Measurements from ENCODE around the gene SLC7A5. TPM values are rescaled to one million over a fixed set of nuclear protein-coding genes. Genes with fewer than 3 reads are reported as not detected.

SLC7A5 gene
- total and polyA plus RNA-seq, 2 of the 13 experiments (the other 11 are each of a cell fraction or from before 2014, with no cell fraction given) = 79.6 to 155 TPM

DNA sequence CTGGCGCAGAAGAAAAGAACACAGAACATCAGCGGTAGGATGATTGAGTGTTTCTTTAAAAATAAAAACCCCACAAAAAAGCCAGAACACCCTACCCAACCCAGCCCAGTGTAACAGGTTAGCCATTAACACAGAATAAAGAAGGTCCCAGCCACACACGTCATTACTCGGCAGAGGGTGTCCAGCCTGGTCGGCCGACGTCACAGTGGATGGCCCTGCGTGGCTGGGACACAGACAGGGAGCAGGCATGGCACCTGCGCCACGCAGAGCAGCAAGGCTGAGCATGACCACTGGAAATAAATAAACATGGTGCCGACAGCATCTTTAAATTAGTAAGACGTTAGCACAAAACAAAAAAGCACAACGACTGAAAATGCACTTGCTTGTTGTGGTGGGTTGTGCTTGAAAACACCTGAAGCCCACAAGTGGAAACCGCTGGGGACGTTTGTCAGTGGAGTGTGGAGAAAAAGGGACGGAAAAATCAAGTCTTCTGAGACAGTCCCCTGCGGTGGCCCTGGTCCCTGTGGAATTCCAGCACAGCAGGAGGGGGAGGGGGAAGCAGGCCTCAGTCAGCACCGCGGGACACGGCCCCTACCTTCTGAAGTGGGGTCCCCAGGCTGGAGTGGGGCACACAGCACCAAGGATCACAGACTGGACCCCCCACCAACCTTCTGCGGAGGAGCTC, 39.2 kb downstream of the SLC7A5 start (continued):
- TF ChIP-seq POLR2G (IDR thresholded peaks at IDR 0.05; ENCODE audit: low read depth, low read length) = peak; percentile 26; the same call in 1 of the 2 replicates
- TF ChIP-seq, protein P1, sequence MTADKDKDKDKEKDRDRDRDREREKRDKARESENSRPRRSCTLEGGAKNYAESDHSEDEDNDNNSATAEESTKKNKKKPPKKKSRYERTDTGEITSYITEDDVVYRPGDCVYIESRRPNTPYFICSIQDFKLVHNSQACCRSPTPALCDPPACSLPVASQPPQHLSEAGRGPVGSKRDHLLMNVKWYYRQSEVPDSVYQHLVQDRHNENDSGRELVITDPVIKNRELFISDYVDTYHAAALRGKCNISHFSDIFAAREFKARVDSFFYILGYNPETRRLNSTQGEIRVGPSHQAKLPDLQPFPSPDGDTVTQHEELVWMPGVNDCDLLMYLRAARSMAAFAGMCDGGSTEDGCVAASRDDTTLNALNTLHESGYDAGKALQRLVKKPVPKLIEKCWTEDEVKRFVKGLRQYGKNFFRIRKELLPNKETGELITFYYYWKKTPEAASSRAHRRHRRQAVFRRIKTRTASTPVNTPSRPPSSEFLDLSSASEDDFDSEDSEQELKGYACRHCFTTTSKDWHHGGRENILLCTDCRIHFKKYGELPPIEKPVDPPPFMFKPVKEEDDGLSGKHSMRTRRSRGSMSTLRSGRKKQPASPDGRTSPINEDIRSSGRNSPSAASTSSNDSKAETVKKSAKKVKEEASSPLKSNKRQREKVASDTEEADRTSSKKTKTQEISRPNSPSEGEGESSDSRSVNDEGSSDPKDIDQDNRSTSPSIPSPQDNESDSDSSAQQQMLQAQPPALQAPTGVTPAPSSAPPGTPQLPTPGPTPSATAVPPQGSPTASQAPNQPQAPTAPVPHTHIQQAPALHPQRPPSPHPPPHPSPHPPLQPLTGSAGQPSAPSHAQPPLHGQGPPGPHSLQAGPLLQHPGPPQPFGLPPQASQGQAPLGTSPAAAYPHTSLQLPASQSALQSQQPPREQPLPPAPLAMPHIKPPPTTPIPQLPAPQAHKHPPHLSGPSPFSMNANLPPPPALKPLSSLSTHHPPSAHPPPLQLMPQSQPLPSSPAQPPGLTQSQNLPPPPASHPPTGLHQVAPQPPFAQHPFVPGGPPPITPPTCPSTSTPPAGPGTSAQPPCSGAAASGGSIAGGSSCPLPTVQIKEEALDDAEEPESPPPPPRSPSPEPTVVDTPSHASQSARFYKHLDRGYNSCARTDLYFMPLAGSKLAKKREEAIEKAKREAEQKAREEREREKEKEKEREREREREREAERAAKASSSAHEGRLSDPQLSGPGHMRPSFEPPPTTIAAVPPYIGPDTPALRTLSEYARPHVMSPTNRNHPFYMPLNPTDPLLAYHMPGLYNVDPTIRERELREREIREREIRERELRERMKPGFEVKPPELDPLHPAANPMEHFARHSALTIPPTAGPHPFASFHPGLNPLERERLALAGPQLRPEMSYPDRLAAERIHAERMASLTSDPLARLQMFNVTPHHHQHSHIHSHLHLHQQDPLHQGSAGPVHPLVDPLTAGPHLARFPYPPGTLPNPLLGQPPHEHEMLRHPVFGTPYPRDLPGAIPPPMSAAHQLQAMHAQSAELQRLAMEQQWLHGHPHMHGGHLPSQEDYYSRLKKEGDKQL (CRISPR knock-in tag; IDR thresholded peaks at IDR 0.05; ENCODE audit: low read depth) = no peak
- TF ChIP-seq PHF8 (CRISPR knock-in tag; IDR thresholded peaks at IDR 0.05) = no peak
- TF ChIP-seq, protein P2, sequence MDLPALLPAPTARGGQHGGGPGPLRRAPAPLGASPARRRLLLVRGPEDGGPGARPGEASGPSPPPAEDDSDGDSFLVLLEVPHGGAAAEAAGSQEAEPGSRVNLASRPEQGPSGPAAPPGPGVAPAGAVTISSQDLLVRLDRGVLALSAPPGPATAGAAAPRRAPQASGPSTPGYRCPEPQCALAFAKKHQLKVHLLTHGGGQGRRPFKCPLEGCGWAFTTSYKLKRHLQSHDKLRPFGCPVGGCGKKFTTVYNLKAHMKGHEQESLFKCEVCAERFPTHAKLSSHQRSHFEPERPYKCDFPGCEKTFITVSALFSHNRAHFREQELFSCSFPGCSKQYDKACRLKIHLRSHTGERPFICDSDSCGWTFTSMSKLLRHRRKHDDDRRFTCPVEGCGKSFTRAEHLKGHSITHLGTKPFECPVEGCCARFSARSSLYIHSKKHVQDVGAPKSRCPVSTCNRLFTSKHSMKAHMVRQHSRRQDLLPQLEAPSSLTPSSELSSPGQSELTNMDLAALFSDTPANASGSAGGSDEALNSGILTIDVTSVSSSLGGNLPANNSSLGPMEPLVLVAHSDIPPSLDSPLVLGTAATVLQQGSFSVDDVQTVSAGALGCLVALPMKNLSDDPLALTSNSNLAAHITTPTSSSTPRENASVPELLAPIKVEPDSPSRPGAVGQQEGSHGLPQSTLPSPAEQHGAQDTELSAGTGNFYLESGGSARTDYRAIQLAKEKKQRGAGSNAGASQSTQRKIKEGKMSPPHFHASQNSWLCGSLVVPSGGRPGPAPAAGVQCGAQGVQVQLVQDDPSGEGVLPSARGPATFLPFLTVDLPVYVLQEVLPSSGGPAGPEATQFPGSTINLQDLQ (CRISPR knock-in tag; IDR thresholded peaks at IDR 0.05) = no peak
- TF ChIP-seq, protein P3, sequence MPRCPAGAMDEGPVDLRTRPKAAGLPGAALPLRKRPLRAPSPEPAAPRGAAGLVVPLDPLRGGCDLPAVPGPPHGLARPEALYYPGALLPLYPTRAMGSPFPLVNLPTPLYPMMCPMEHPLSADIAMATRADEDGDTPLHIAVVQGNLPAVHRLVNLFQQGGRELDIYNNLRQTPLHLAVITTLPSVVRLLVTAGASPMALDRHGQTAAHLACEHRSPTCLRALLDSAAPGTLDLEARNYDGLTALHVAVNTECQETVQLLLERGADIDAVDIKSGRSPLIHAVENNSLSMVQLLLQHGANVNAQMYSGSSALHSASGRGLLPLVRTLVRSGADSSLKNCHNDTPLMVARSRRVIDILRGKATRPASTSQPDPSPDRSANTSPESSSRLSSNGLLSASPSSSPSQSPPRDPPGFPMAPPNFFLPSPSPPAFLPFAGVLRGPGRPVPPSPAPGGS (CRISPR knock-in tag; IDR thresholded peaks at IDR 0.05) = no peak
- TF ChIP-seq ZNF672 (CRISPR knock-in tag; IDR thresholded peaks at IDR 0.05) = peak; percentile 93; the same call in 1 of the 2 replicates
- no peak for TF ChIP-seq ZGPAT (CRISPR knock-in tag; IDR thresholded peaks at IDR 0.05)
